Hindlimb muscle (tissue), 1 donor: ENCODE results near the gene NOL12. TPM values are rescaled to one million over a fixed set of nuclear protein-coding genes. Genes with fewer than 3 reads are reported as not detected.
"Not testable (repeated sequence)": the region's sequence is repeated elsewhere in the genome, so short reads cannot be mapped to it uniquely, and the experiment has no call there.

ENCODE experiments used
- DNase-seq: peaks from one replicate; pipeline ENCODE4 v3.0.0-alpha.2; 2013
- polyA plus RNA-seq: library from polyadenylated mRNA; unstranded; fragments of 120-200 nt; gene quantifications from one replicate; pipeline ENCODE4 v1.2.1, GENCODE V29; 2013; ENCODE audit not compliant: insufficient read length

Gene NOL12
- polyA plus RNA-seq, 1 donor = 15.8 TPM

DNA sequence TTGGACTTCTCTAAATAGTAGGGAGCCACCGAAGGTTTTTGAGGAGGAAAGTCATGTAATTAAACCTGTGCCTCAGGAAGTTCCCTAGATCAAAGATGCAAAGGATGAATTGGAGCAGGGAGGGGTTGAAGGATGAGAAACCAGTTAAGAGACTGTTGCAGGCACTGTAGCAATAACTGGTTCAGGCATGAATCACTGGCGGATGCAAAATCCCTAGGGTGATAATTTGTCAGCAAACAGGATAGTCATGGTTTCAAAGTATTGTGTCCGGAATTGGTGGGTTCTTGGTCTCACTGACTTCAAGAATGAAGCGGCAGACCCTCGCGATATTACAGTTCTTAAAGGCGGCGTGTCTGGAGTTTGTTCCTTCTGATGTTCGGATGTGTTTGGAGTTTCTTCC, 30.6 kb downstream of the NOL12 start:
- no peak for DNase-seq

DNA sequence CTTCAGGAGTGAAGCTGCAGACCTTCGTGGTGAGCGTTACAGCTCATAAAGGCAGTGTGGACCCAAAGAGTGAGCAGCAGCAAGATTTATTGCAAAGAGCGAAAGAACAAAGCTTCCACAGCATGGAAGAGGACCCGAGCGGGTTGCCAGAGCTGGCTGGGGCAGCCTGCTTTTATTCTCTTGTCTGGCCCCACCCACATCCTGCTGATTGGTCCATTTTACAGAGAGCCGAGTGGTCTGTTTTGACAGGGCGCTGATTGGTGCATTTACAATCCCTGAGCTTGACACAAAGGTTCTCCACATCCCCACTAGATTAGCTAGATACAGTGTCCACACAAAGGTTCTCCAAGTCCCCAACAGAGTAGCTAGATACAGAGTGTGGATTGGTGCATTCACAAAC, 31.1 kb downstream of the NOL12 start:
- not testable (repeated sequence) for DNase-seq

DNA sequence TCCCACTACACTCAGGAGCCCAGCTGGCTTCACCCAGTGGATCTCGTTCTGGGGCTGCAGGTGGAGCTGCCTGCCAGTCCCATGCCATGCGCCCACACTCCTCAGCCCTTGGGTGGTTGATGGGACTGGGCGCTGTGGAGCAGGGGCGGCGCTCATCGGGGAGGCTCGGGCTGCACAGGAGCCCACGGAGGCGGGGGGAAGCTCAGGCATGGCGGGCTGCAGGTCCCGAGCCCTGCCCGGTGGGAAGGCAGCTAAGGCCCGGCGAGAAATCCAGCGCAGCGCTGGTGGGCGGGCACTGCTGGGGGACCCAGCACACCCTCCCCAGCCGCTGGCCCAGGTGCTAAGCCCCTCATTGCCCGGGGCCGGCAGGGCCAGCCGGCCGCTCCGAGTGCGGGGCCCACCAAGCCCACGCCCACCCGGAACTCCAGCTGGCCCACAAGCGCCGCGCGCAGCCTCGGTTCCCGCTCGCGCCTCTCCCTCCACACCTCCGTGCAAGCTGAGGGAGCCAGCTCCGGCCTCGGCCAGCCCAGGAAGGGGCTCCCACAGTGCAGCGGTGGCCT, 31.7 kb downstream of the NOL12 start:
- not testable (repeated sequence) for DNase-seq

DNA sequence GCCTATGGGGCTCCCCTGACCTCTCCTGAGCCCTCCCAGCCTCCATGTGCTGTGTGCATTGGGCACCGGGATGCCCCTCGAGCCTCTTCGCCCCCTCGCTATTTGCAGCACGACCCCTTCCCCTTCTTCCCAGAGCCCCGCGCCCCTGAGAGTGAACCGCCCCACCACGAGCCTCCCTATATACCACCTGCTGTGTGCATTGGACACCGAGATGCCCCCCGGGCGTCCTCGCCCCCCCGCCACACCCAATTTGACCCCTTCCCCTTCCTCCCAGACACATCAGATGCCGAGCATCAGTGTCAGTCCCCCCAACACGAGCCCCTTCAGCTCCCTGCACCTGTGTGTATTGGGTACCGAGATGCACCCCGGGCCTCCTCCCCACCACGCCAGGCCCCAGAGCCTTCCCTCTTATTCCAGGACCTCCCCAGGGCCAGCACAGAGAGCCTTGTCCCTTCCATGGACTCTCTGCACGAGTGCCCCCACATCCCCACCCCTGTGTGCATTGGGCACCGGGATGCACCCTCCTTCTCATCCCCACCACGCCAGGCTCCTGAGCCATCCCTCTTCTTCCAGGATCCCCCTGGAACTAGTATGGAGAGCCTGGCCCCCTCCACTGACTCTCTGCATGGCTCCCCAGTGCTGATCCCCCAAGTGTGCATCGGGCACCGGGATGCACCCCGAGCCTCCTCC, 39.6 kb downstream of the NOL12 start:
- DNase-seq = no peak

DNA sequence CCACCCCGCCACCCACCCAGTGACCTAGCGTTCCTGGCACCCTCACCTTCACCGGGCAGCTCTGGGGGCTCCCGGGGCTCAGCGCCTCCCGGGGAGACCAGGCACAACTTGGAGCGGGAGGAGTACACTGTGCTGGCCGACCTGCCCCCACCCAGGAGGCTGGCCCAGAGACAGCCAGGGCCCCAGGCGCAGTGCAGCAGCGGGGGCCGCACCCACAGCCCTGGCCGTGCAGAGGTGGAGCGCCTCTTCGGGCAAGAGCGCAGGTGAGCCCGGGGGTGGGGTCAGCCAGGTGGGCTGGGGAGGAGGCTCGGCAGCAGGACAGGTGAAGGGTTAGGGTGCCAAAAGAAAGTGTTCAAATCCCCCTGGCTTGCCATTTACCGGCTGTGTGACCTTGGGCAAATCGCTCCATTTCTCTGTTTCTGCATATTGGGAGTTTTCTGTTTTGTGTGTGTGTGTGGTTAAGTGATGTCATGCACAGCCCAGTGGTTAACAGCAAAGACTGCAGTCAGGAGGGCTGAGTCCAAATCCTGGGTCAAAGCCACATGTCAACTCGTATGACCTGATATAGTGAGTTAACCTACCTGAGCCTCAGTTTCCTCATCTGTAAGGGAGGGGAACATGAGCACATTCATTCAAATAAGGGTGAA, 40.2 kb downstream of the NOL12 start:
- no peak for DNase-seq

DNA sequence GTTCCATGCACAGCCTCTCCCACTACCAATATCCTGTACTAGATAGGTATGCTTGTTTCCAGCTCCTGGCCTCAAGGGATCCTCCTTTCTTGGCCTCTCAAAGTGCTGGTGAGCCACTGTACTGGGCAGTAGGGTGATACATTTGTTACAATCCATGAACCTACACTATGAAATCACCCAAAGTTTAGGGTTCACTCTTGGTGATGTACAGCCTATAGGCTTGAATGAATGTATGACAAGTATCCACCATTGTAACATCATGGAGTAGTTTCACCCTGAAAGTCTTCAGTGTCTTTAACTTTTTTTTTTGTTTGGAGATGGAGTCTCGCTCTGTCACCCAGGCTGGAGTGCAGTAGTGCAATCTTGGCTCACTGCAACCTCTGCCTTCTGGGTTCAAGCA, 42.5 kb downstream of the NOL12 start:
- no peak for DNase-seq

DNA sequence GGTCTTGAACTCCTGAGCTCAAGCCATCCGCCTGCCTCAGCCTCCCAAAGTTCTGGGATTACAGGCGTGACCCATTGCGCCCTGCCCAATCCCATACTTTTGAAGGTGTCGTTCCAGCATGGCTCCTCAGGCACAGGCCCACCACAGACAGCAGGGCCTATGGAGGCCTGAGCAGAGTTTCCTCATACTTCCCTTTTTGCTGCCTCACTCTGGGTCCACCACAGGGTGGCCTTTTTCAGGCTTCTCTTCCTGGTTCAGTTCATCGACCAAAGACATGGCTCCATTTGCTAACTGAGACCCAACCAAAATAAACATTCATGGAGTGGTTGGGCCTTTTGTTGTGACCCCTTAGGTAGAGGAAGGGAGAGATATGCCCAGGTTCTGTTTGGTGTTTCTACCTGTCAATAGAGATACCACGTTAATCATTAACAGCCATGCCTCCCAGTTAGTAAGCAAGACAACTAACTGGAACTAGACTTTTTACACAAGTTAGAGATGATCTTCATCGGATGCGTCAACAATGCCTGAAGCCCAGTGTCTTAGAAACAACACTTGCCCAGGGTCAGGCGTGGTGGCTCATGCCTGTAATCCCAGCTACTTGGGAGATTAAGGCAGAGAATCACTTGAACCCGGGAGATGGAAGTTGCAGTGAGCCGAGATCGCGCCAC, 45.8 kb downstream of the NOL12 start:
- no peak for DNase-seq

DNA sequence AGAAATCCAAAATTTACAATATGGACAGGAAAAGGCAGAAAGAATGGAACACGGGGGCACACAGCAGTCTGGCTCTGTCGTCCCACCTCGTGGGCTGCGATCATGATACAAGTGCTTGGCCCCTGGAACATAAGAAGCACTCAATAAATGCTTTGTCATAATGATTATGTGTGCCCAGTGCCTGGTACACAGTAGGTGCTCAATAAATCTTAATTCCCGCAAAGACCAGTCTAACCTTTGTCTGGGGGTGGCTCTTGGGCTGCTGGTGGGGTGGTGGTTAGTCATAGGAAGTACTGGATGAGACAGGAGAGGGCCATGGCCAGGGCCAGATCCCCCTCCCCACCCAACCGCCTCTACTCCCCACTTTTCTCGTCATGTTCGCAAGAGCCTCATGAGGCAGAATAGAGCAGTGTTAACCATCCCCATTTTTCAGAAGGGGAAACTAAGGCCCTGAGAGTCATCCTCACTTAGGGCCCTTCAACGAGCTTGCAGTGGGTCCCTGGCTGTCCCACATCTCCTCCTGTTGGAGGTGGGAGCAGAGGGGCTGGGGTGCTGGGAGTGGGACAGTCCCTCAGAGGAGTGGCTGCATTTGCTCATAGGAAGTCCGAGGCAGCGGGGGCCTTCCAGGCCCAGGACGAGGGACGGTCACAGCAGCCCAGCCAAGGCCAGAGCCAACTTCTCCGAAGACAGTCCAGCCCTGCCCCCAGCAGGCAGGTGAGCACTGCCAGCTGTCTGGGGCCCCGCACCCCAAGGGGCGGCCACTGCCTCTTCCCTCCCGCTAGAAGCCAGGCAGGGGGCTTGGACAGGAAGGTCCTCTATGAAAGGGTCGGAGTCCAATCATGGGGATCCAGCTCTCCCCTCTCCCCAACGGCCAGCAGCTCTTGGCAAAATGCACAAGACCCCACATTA, 46.8 kb downstream of the NOL12 start:
- no peak for DNase-seq

DNA sequence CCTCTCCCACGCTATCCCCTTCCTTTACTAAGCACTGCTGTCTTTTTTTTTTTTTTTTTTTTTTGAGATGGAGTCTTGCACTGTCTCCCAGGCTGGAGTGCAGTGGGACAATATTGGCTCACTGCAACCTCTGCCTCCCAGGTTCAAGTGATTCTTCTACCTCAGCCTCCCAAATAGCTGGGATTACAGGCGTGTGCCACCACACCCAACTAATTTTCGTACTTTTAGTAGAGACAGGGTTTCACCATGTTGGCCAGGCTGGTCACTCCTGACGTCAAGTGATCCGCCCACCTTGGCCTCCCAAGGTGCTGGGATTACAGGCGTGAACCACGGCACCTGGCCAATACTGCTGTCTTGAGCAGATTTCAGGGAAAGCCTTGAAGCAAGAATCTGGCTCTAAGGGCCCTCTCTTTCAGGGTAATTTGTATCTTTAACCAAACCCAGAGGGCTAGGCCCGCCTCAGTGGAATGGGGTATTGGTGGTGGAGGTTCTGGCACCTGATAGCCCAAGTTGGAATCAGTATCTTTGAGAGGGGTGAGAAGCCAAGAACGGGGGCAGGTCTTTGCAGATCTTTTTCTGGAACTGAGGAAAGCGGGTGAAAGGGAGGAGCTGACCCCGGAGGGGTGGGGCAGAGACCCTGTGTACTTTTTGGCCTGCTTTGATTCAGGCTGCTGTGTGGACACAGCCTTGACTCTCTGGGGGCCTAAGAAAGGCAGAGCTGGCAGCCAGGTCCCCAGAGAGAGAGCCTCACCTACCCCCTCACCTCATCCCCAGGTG, 47.7 kb downstream of the NOL12 start:
- DNase-seq = no peak

DNA sequence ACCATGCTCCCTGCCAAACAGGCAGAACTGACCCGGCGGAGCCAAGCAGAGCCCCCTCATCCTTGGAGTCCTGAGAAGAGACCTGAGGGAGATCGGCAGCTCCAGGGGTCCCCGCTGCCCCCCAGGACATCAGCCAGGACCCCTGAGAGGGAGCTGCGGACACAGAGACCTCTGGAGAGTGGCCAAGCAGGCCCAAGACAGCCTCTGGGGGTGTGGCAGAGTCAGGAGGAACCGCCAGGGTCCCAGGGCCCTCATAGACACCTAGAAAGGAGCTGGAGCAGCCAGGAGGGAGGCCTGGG, 48.2 kb downstream of the NOL12 start:
- DNase-seq = no peak

DNA sequence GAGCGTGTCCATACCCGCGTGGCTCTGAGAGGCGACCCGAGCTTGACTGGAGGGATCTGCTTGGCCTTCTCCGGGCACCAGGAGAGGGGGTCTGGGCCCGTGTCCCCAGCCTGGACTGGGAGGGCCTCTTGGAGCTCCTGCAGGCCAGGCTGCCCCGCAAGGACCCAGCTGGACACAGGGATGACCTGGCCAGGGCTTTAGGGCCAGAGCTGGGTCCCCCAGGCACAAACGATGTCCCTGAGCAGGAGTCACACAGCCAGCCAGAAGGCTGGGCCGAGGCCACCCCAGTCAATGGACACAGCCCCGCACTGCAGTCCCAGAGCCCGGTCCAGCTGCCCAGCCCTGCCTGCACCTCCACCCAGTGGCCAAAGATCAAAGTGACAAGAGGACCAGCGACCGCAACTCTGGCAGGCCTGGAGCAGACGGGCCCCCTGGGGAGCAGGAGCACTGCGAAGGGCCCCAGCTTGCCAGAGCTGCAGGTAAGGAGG, 48.9 kb downstream of the NOL12 start:
- no peak for DNase-seq

DNA sequence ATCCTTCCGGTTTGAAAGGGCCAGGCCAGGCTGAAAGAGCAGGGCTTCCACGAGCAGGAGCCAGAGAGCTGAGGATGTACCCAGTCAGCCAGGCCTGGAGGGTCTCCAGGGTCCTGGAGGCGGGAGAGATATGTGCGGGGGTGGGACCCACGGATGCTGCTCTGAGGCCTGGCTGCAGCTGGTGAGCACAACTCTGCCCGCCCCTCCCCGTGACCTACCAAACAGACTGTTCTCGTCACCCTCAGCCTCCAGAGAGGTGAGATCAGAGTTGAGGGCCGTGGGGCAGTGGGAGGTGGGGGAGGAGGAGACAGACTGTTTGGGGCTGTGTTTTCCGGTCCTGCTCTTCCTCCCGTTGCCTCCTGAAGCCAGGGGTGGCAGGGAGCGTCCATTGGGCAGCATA, 52.9 kb downstream of the NOL12 start:
- peak; percentile 76 for DNase-seq

DNA sequence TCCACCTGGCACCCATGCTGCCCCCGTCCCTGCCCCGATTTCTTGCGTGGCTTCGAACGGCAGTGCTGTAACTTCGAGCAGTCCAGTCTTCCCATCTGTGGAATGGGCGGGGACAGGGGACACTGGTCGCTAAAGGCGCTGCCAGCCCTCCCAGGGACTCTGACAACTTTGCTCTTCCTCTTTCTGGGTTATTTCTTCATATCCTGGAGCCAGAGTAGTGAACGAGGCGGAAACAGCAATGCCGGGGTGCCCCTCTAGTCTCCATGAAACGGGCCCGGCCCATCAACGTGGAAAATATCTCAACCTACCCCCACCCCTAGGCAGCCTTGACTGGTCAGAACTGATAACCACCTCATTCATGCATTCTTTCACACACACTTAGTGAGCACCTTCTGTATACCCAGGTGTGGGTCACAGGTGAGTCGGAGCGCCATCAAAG, 53.5 kb downstream of the NOL12 start:
- DNase-seq = no peak

DNA sequence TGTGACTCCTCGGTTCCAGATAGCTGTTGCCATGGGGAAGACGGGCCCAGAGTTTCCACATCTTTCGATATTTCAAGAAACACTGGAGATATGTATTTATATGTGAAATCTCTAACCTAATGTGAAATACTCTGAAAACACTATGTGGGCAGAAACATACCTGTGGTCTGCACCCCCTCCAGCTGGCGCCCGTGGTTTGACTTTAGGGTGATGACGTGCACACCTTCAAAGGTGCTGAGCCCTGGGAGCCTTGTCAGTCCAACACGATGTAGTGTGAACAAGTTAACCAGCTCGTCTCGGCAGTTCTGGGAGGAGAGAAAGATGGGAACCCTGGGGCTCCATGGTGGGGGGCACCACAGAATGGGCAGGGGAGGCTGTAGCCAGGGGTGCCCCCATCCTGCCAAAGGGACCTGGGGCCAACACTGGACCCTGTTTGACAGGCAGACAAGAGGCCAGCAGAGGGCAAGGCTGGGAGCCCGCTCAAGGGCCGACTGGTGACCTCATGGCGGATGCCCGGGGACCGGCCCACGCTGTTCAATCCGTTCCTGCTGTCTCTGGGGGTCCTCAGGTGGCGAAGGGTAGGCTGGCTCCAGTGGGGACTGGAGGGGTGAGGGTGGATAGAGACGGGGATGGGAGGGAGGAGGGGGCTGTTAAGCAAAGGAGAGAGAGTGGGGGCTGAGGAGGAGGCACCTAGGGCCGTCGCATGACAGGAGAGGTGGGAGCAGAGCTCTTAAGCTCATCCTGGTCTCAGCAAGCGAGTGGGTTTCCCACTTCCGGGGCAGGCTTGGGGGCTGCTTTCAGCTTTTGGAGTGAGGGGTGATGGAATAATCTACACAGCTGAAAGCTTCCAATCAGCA, 54.5 kb downstream of the NOL12 start:
- DNase-seq = no peak

DNA sequence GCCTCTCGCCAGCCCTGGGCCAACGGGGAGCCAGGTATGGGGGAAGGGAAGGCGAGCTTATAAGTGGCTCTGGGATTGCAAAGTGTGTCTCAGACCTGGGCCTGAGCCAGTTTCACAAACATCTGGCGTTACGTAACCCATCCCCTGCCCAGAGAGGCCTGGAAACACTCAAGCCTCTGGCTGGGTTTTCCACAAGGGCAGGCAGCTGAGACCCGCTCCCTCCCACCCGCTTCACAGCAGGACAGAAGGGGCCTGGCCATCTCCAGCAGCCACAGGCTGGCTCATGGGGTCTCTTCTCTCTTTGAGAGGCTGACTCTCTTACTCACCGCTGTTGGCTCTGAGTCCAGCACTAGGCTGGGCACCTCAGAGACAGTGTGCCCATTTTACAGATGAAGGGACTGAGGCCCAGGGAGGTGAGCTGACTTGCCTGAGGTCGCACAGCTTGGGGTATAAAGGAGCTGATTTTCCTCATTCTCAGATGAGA, 55.2 kb downstream of the NOL12 start:
- DNase-seq = peak; percentile 95

DNA sequence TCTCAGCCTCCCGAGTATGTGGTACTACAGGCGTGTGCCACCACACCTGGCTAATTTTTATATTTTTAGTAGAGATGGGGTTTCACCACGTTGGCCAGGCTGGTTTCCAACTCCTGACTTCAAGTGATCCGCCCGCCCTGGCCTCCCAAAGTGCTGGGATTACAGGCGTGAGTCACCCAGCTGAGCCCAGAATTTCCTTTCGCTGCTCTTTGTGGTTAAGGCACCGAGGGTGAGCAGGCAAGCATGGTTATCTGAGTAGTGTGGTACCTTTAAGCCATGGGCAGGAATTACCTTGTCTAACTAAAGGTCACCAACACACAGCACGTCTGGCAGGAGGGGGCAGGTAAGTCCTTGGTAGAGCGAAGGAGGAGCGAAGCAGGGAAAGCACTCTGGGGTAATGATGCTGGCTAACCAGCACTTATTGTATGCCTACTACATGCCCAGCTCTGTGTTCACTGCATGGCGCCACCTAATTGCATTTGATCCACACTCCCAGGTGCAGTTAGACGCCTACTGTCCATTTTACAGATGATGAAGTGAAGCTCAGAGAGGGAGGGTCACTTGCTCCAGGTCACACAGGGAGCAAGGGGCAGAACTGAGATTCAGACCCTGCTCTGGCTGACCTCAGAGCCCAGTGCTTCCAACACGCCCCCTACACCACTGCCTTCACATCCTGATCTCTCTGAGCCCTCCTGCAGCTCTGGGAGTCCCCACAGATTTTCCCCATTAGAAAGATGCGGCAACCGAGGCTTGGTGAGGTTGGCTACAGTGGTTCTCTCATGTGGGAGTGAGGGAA, 56.4 kb downstream of the NOL12 start:
- no peak for DNase-seq
